ENCODE results near the gene ZNF740.

The ZNF740 gene

GRCh38 chr12:53226815-53227214, 46.3 kb downstream of the ZNF740 start:
- no peak for DNase-seq (ENCODE audit: extremely low read depth, low read depth)
- TF ChIP-seq CTCF (IDR thresholded peaks at IDR 0.05; ENCODE audit: low read depth, low read length, missing control alignments), result no peak
- H3K4me3 ChIP-seq (replicated peaks; ENCODE audit: low read depth, low read length), result no peak overlapping the region

- no peak for TF ChIP-seq CTCF (IDR thresholded peaks at IDR 0.05; ENCODE audit: low read depth, low read length, missing control alignments)
- no peak for DNase-seq (ENCODE audit: extremely low read depth, low read depth)
Observed at GRCh38 chr12:53227341-53227740, 46.8 kb downstream of the ZNF740 start.

GRCh38 chr12:53227836-53228235, 47.3 kb downstream of the ZNF740 start:
- H3K4me3 ChIP-seq (replicated peaks; ENCODE audit: low read depth, low read length), result no peak overlapping the region
- DNase-seq (ENCODE audit: extremely low read depth, low read depth), result no peak
- no peak for TF ChIP-seq CTCF (IDR thresholded peaks at IDR 0.05; ENCODE audit: low read depth, low read length, missing control alignments)

More at GRCh38 chr12:53227341-53227740, 46.8 kb downstream of the ZNF740 start:
- H3K4me3 ChIP-seq (replicated peaks; ENCODE audit: low read depth, low read length), result no peak overlapping the region

- no peak for TF ChIP-seq CTCF (IDR thresholded peaks at IDR 0.05; ENCODE audit: low read depth, low read length, missing control alignments)
- no peak for DNase-seq (ENCODE audit: extremely low read depth, low read depth)
- H3K4me3 ChIP-seq (replicated peaks; ENCODE audit: low read depth, low read length), result no peak overlapping the region
Observed at GRCh38 chr12:53229454-53229853, 48.9 kb downstream of the ZNF740 start.

- TF ChIP-seq CTCF (IDR thresholded peaks at IDR 0.05; ENCODE audit: low read depth, low read length, missing control alignments), result no peak
- no peak for DNase-seq (ENCODE audit: extremely low read depth, low read depth)
- H3K4me3 ChIP-seq (replicated peaks; ENCODE audit: low read depth, low read length), result peak overlapping the region; percentile 62; the same call in 1 of the 2 replicates
Observed at GRCh38 chr12:53230108-53230845, 49.8 kb downstream of the ZNF740 start.

- TF ChIP-seq CTCF (IDR thresholded peaks at IDR 0.05; ENCODE audit: low read depth, low read length, missing control alignments), result no peak
- DNase-seq (ENCODE audit: extremely low read depth, low read depth), result no peak
- peak overlapping the region; percentile 62 for H3K4me3 ChIP-seq (replicated peaks; ENCODE audit: low read depth, low read length)
Observed at GRCh38 chr12:53231671-53231920, 51.1 kb downstream of the ZNF740 start.
